Activated CD8-positive, alpha-beta memory T cell treated with anti-CD3 and anti-CD28 coated beads, Interleukin-2, amount 10 ng/mL, durations not matched to agents 7 days and 5 days (primary cell): Measurements from ENCODE around the gene C2CD2. TPM values are rescaled to one million over a fixed set of nuclear protein-coding genes. Genes with fewer than 3 reads are reported as not detected.

Experiments used
- ATAC-seq: fragments of 150-1000 bp; cut with Tn5 transposase; one replicate; pipeline ENCODE4 v1.10.0; 2021; ENCODE audit warnings: moderate library complexity
- CTCF ChIA-PET: fragments of 350-600 bp; sonication (Branson Sonifier 250); formaldehyde crosslinking; loops from one replicate; lab custom pipeline; 2021; ENCODE audit warnings: antibody characterized with exemption; lab: Charles Lee
- DNase-seq: peaks from one replicate; pipeline ENCODE4 v3.0.0-alpha.2; 2020
- H3K27ac Mint-ChIP-seq: one replicate; pipeline ENCODE4 v1.8.0; 2021; ENCODE audit warnings: mild to moderate bottlenecking, mixed read lengths
- H3K27me3 Mint-ChIP-seq: one replicate; pipeline ENCODE4 v1.8.0; 2021; ENCODE audit warnings: mixed read lengths
- H3K36me3 Mint-ChIP-seq: one replicate; pipeline ENCODE4 v1.8.0; 2021; ENCODE audit warnings: mild to moderate bottlenecking, mixed read lengths
- H3K4me1 Mint-ChIP-seq: one replicate; pipeline ENCODE4 v1.8.0; 2021; ENCODE audit warnings: mixed read lengths
- H3K4me3 Mint-ChIP-seq: one replicate; pipeline ENCODE4 v1.8.0; 2021; ENCODE audit warnings: mild to moderate bottlenecking, moderate library complexity, mixed read lengths
- H3K9me3 Mint-ChIP-seq: one replicate; pipeline ENCODE4 v1.8.0; 2022; ENCODE audit warnings: low read depth, mixed read lengths
- total RNA-seq, 2 experiments: library from RNA; stranded (reverse); gene quantifications; one replicate each; pipeline ENCODE4 v1.2.3, GENCODE V29; 2021

The C2CD2 gene
- total RNA-seq, 2 experiments from 2014 or later: 6.4 to 10.7 TPM

DNA sequence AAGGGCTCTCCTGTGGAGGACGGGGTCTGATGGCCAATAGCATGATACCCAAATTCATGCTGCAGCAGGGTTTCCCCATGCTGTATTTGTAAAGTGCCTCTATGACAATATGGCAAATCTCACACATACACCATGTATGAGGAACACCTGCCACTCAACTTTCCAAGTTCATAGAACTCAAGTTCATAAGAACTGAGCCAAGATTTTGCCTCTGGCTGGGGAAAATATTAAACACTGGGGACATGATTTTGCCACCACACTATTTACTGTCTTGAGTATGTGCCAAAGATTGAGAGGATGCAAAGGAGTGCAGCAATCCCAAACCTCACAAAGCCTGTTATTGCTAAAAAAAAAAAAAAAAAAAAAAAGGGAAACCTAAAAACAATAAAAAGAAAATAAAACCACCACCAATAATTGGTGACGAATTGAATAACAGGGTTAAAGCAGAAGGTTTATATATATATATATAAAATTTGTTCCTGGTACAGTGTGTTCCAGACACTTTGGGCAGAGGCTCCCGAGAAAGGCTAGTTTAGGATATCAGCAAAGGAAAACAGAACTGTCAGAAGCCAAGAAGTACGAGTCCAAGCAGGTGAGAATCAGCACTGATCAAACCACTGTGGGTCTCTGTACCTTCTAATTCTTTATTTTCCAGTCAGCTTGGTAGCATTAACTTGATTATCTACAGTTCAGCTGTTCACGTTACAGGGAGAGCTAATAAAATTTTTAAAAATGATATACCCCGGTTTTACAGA lies 32.0 kb upstream of the C2CD2 start:
- Mint-ChIP-seq H3K36me3 (peaks cover 5% of the 10 kb centered on the region), H3K4me3 (no peak overlapping the region), H3K9me3 (peaks cover 4% of the 10 kb centered on the region), H3K4me1 (peaks cover 2% of the 10 kb centered on the region), H3K27me3 (peaks cover 7% of the 10 kb centered on the region), H3K27ac (no peak overlapping the region)
- CTCF ChIA-PET: no interaction called here
- DNase-seq (no peak), ATAC-seq (no peak)

DNA sequence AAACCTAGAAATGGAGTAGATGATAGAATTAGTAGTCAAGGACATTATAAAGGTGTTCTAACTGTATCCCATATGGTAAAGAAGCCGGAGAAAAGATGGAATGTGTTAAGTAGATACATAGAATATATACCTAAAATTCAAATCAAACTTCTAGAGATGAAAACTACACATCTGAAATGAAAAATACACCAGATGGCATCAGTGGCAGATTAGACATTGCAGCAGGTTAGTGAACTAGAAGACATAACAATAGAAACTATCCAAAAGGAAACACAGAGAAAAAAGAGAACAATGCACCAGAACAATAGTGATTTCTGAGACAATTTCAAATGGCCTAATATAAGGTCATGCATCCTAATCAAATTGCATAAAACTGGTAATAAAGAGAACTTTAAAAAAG lies 29.4 kb upstream of the C2CD2 start:
- no peak overlapping the region for H3K27ac Mint-ChIP-seq
- ATAC-seq: no peak
- H3K36me3 Mint-ChIP-seq: peaks cover 9% of the 10 kb centered on the region
- H3K4me1 Mint-ChIP-seq: peaks cover 2% of the 10 kb centered on the region
- CTCF ChIA-PET: no interaction called here
- peaks cover 13% of the 10 kb centered on the region for H3K9me3 Mint-ChIP-seq
- no peak overlapping the region for H3K4me3 Mint-ChIP-seq
- no peak for DNase-seq
- H3K27me3 Mint-ChIP-seq: peaks cover 19% of the 10 kb centered on the region

DNA sequence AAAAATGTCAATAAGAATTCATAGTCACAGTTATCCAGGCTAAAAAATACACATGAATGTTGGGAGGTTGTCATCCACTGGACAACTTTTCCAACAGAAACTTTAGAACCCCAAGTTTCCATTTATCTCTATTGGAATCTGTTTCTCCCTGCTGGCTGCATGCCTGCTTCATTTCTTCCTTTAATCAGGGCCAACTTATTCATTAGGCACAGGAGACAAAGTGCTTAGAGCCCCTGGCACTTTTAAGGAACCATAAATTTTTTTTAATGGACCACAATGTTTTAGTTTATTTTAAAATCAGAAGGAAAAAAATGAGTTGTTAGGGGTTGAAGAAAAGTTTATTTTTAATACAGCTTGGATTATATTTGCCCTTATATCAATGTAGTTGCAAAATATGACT lies 26.7 kb upstream of the C2CD2 start:
- Mint-ChIP-seq H3K9me3 (peaks cover 13% of the 10 kb centered on the region), H3K4me1 (no peaks in the 10 kb centered on the region), H3K27me3 (peaks cover 19% of the 10 kb centered on the region), H3K36me3 (peaks cover 9% of the 10 kb centered on the region), H3K27ac (no peak overlapping the region), H3K4me3 (no peak overlapping the region)
- CTCF ChIA-PET: no interaction called here
- no peak for ATAC-seq
- no peak for DNase-seq

DNA sequence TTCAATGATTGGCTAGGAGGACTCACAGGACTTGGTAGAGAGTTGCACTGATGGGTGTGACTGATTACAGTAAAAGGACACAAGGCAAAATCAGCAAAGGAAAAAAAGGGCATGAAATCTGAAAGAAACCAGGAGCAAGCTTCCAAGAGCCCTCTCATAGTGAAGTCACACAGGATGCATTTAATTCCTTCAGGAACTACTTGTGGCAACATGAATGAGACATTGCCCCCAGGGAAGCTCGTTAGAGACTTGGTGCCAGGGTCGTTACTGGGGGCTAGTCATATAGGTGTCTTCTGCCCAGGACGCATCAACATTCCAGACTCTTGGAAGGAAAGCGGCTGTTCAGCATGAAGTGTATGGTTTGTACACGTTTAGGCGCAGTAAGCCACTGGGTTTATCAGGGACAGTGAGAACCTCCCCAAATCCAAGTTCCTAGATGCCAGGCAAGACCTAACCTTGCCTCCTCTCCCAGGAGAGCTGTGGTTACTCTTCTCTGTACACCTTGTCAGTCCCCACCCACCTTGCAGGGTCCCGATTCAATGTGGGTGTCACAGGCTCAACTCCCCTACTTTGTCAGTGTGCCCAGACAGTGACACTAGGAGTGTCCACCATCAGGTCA lies 26.0 kb upstream of the C2CD2 start:
- Mint-ChIP-seq H3K36me3 (peaks cover 9% of the 10 kb centered on the region), H3K4me3 (no peak overlapping the region), H3K27ac (no peak overlapping the region), H3K27me3 (peaks cover 19% of the 10 kb centered on the region), H3K4me1 (no peaks in the 10 kb centered on the region), H3K9me3 (peaks cover 13% of the 10 kb centered on the region)
- DNase-seq (no peak), ATAC-seq (no peak)
- CTCF ChIA-PET: no interaction called here

DNA sequence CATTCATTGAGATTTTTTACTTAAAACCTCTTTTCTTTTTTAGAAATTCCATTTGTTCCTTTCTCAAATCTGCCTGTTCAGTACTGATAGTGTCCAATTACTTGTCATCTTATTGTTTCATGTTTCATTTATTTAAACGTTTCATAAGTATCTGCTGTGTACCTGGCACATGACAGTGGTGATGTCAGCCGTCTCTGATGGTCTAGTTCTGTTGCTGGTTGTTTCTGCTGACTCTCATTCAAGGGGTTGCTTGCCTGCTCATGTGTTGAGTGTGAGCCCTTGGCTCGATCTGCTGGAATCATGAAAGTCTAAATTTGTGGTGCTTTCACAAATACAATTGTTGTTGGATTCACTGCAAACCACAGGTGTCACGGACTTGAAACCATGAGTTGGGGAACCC lies 25.5 kb upstream of the C2CD2 start:
- peaks cover 13% of the 10 kb centered on the region for H3K9me3 Mint-ChIP-seq
- no peak overlapping the region for H3K4me3 Mint-ChIP-seq
- H3K36me3 Mint-ChIP-seq: peaks cover 9% of the 10 kb centered on the region
- peaks cover 19% of the 10 kb centered on the region for H3K27me3 Mint-ChIP-seq
- DNase-seq (no peak), ATAC-seq (no peak)
- CTCF ChIA-PET: no interaction called here
- H3K27ac Mint-ChIP-seq: no peak overlapping the region
- H3K4me1 Mint-ChIP-seq: peaks cover under 1% of the 10 kb centered on the region

DNA sequence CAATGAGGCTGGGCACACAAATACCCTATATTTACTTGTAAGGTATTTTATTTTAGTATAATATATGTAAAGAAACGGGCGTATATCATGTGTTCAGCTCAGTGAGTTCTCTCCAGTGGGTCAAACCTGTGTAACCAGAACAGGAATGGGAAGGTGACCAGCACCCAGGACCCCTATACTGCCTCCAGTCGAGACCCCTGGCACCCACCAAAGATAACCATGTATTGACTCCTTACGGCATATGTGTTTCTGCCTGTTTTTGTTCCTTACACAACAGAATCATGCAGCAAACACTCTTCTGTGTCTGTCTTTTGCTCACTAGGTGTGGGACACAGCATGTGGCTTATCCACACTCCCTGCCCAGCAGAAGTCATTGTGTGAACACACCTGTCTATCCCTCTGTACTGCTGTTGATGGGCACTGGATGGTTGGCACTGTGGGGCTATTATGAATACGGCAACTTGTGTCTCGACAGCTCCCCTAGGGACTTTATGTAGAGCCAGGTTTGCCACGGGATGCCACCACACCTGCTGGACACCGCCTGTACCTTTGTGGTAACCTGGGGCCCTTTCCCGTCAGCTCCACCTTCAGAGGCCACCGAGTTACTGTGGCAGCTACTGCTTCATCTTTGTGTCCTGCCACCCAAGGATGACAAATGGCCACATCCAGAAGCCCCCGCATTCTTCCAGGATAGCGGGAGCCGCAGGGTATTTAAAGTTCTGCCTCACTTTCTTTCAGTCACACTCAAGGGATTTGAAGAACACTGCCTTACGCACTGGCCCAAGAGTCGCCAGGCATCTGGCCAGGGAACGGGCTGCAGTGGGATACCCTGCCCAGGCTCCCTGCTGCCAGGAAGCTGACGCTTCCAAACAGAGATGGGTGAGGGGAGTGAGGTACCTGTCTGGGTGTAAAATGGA lies 23.5 kb upstream of the C2CD2 start:
- Mint-ChIP-seq H3K9me3 (peaks cover 9% of the 10 kb centered on the region), H3K4me3 (no peak overlapping the region), H3K27ac (no peak overlapping the region), H3K4me1 (peaks cover 2% of the 10 kb centered on the region), H3K27me3 (peaks cover 12% of the 10 kb centered on the region), H3K36me3 (peaks cover 7% of the 10 kb centered on the region)
- no peak for ATAC-seq
- no peak for DNase-seq
- CTCF ChIA-PET: no interaction called here

DNA sequence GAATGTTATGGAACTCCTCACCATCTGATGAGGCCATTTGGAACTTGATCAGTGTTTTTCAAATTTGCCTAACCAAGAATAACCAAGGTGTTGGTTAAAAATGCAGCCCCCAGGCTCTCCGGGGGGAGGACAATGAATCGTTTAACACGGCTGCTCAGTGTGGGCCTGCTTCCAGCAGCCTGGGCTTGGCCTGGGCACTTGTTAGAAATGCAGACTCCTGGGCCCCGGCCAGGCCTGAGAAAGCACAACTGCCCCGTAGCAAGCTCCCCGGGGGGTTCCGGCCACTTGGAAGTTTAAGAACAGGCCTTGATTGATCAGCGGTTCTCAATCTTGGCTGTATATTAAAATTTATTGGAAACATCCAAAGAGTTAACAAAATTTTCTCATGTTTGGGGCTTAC lies 22.8 kb upstream of the C2CD2 start:
- CTCF ChIA-PET: no interaction called here
- no peak for ATAC-seq
- Mint-ChIP-seq H3K36me3 (peaks cover 7% of the 10 kb centered on the region), H3K4me3 (no peak overlapping the region), H3K27ac (no peak overlapping the region), H3K27me3 (peaks cover 12% of the 10 kb centered on the region), H3K9me3 (peaks cover 8% of the 10 kb centered on the region), H3K4me1 (peaks cover 2% of the 10 kb centered on the region)
- no peak for DNase-seq

DNA sequence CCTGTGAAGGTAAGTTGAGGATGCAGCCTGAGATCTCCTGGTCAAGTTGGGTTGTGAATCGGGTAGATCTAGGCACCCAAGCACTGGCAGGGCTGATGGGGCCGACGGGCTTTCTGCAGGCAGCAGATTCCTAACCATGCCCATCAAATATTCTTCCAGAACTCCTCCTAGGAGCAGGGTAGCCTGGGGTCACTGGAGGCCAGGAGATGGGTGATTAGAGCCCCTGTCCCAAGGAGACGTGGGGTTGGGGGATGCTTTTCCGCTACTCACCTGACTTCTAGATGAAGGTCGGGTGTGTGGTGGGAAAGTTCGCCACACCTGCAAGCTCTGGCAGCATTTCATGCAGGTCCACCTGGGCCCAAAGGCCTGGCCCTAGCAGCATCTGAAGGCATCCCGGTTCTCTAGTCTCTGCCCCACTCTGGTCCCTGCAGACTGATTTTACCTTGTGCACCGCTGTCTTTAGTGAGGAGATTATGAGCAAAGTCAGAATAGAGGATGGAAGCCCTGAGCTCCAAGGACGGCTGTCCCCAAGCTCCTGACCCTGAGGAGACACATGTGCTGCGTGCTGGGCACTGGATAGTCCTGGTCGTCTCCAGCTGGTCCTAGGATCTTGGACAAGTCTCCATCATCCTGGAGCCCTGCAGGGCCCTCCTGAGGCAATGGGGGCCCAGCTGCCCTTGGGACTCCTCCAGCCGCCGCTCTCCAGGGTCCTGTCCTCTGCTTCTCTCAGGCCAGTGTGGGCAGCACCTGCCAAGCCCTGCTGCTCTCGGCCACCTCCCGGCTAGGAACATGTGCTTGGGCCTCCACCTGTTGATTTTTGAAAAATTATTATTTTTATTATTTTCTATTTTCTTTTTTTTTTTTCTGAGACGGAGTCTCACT lies 21.8 kb upstream of the C2CD2 start:
- ATAC-seq (no peak), DNase-seq (peak; percentile 33)
- peaks cover 12% of the 10 kb centered on the region for H3K27me3 Mint-ChIP-seq
- H3K36me3 Mint-ChIP-seq: peaks cover 7% of the 10 kb centered on the region
- CTCF ChIA-PET: no interaction called here
- H3K27ac Mint-ChIP-seq: no peak overlapping the region
- H3K9me3 Mint-ChIP-seq: peaks cover 8% of the 10 kb centered on the region
- peaks cover 2% of the 10 kb centered on the region for H3K4me1 Mint-ChIP-seq
- H3K4me3 Mint-ChIP-seq: no peak overlapping the region

DNA sequence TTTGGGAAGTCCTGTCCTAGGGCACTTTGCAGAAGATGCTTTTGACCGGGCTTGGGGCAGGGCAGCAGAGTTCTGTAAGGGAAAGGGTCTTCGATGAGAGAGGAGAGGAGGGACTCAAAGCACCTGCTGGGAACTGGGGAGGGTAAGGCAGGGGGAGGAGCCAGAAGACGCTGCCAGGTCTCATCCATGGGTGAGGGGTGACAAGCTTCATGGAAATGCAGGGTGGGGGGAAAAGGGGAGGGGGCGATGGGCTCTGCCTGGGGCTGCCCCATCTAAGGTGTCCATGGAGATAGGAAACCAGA lies 20.9 kb upstream of the C2CD2 start:
- Mint-ChIP-seq H3K27ac (no peak overlapping the region), H3K4me3 (no peak overlapping the region), H3K9me3 (peaks cover 8% of the 10 kb centered on the region), H3K36me3 (peaks cover 7% of the 10 kb centered on the region), H3K4me1 (peaks cover 2% of the 10 kb centered on the region), H3K27me3 (peaks cover 7% of the 10 kb centered on the region)
- no peak for ATAC-seq
- peak; percentile 18 for DNase-seq
- CTCF ChIA-PET: no interaction called here

DNA sequence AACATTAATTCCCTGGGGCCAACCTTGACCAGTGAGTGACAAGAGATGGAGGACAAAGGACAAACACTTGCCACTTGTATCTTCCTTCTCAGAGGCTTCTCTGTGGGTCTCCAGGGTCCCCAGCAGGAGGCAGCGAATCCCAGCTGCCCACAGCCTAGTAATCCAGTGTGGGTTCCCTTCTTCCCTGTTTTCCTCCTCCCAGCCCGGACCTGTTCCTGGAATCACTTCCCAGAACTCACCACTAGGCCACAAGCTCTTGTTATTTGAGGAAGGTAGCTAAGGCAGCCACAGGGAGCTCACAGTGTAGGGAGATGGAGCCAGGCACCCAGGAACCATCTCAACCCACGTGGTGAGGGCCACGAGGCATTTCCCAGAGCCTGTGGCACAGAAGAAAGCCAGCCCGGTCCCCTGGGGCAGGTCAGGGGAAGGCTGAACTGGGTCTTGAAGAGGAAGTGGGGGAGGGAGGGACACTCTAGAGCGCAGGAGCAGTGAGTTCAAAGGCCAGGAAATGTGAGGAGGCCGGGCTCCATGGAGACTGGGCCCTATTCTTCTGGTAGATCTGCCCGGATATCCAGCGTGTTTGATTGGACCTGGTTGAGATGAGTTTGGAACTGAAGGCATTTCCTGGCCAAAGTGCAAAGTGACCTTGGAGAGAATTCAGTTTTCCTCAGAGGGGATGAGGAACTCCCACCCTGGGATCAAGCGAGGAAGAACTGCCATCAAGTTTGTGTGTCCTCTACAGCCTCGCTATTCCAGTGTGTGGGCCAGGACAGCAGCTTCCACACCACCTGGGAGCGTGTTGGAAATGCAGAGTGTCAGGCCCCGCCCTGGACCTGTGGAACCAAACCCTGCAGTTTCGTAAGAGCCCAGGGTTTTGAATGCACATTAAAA lies 20.3 kb upstream of the C2CD2 start:
- DNase-seq (peak; percentile 35), ATAC-seq (no peak)
- Mint-ChIP-seq H3K27ac (no peak overlapping the region), H3K4me1 (peaks cover 2% of the 10 kb centered on the region), H3K27me3 (peaks cover 1% of the 10 kb centered on the region), H3K36me3 (peaks cover 2% of the 10 kb centered on the region), H3K9me3 (peaks cover 2% of the 10 kb centered on the region), H3K4me3 (no peak overlapping the region)
- CTCF ChIA-PET: interaction anchor here (0.8 kb wide), 1 partner anchor 9 kb away, joined by 3 read pairs; no protein-coding TSS in a partner anchor

DNA sequence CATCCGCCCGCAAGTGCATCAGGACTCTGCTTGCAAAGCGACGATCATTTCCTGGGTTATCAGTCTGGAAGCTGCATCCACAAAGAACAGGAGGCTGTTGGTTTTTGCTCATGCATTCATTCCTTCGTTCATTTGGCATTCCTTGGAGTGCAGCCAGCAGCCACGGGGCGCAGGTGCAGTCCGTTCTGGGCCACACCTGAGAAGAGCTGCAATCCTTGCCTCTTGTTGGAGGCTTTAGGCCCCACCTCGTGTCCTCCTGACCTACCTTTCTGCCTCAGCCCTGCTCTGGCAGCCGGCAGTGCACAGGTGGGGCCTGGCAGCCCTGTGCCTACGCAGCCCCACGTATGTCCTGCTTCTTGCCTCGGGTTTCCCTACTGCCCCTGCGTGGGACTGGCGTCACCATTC lies 19.6 kb upstream of the C2CD2 start:
- H3K27ac Mint-ChIP-seq: no peak overlapping the region

DNA sequence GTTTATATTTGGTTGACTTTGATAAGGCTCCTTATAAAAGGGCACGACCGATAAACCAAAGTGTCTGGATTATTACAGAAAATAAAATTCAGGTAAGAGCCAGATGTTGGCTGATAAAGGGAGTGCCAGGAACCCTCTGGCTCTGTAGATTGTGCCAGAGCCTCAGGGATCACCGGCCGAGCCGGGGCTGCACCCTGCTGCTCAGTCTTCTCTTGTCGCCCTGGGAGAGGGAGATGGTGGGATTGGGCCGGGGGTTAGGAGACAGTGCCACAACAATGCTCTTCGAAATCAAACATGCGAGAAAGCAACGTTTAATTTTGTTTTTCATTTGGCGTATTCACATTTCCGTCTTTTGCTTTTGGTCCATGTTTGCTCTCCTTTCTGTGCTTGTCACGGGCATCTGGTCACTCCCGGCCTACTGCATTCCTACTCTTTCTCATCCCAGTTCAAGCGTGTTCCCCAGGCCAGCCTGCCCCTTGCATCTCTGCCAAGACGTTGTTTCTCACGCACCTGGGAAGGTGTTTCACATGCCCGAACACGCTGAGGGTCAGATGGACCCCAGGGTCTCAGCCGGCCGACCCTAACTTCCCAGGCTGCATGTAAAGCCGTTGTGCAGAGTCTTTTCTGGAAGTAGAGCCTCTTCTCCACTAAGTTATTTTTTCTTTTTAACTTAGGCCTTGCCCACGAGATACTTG lies 18.8 kb upstream of the C2CD2 start:
- no peak overlapping the region for H3K27ac Mint-ChIP-seq
- no peaks in the 10 kb centered on the region for H3K9me3 Mint-ChIP-seq
- H3K36me3 Mint-ChIP-seq: no peaks in the 10 kb centered on the region
- H3K4me1 Mint-ChIP-seq: peaks cover 2% of the 10 kb centered on the region
- no peak overlapping the region for H3K4me3 Mint-ChIP-seq
- CTCF ChIA-PET: no interaction called here
- no peaks in the 10 kb centered on the region for H3K27me3 Mint-ChIP-seq
- ATAC-seq (no peak), DNase-seq (peak; percentile 33)

More for the DNA sequence above, 19.6 kb upstream of the C2CD2 start:
- ATAC-seq: no peak
- no peak overlapping the region for H3K4me3 Mint-ChIP-seq
- CTCF ChIA-PET: interaction anchor here (0.8 kb wide), 1 partner anchor 9 kb away, joined by 3 read pairs; no protein-coding TSS in a partner anchor
- H3K9me3 Mint-ChIP-seq: no peaks in the 10 kb centered on the region
- DNase-seq: no peak
- no peaks in the 10 kb centered on the region for H3K36me3 Mint-ChIP-seq
- H3K4me1 Mint-ChIP-seq: peaks cover 2% of the 10 kb centered on the region
- H3K27me3 Mint-ChIP-seq: no peaks in the 10 kb centered on the region
